SK-N-DZ (cell line): ENCODE results near the gene GGA2.
A peak's percentile ranks its signal among the peaks of the same experiment; 100 is the strongest.
"Not testable (repeated sequence)": the region's sequence is repeated elsewhere in the genome, so short reads cannot be mapped to it uniquely, and the experiment has no call there.

Experiments
- DNase-seq: peaks from one replicate; pipeline ENCODE4 v3.0.0-alpha.2; 2015; ENCODE audit warnings: low spot score

GGA2 gene

GRCh38 chr16:23524886-23525285 is 14.6 kb upstream of the GGA2 start:
- no peak for DNase-seq

- DNase-seq = no peak
These were observed 13.6 kb upstream of the GGA2 start for GRCh38 chr16:23523876-23524385.

- no peak for DNase-seq
These were observed 13.0 kb upstream of the GGA2 start for GRCh38 chr16:23523321-23523720.

- no peak for DNase-seq
These were observed 11.7 kb upstream of the GGA2 start for GRCh38 chr16:23521965-23522364.

GRCh38 chr16:23521037-23521743 is 10.9 kb upstream of the GGA2 start:
- DNase-seq = no peak

GRCh38 chr16:23520500-23520899 is 10.2 kb upstream of the GGA2 start:
- DNase-seq = no peak

- DNase-seq = no peak
These were observed 9.0 kb upstream of the GGA2 start for GRCh38 chr16:23519282-23519681.

- no peak for DNase-seq
These were observed 8.2 kb upstream of the GGA2 start for GRCh38 chr16:23518435-23518891.

- no peak for DNase-seq
These were observed 6.3 kb upstream of the GGA2 start for GRCh38 chr16:23516366-23517137.

- no peak for DNase-seq
These were observed 5.6 kb upstream of the GGA2 start for GRCh38 chr16:23515881-23516280.

- peak; percentile 70 for DNase-seq
These were observed 4.3 kb upstream of the GGA2 start for GRCh38 chr16:23514381-23515152.

GRCh38 chr16:23512168-23512695 is 1.9 kb upstream of the GGA2 start:
- no peak for DNase-seq

GRCh38 chr16:23511731-23512130 is 1.4 kb upstream of the GGA2 start:
- DNase-seq = no peak

GRCh38 chr16:23510915-23511270 is 599 bp upstream of the GGA2 start:
- not testable (repeated sequence) for DNase-seq

- DNase-seq = no peak
These were observed 521 bp downstream of the GGA2 start for GRCh38 chr16:23509782-23510163.

GRCh38 chr16:23509441-23509754 is 896 bp downstream of the GGA2 start:
- no peak for DNase-seq

- peak; percentile 17 for DNase-seq
These were observed 1.5 kb downstream of the GGA2 start for GRCh38 chr16:23508589-23509440.

GRCh38 chr16:23506606-23506994 is 3.7 kb downstream of the GGA2 start:
- no peak for DNase-seq

GRCh38 chr16:23505671-23506605 is 4.4 kb downstream of the GGA2 start:
- no peak for DNase-seq

- no peak for DNase-seq
These were observed 5.1 kb downstream of the GGA2 start for GRCh38 chr16:23505180-23505665.
